HG02970 (cell line): ENCODE measurements around the gene TRPM2.

ENCODE experiments used
- ATAC-seq: cut with Tn5 transposase; IDR thresholded peaks from one replicate; pipeline ENCODE4 v1.9.1; 2021; ENCODE audit warnings: mild to moderate bottlenecking, moderate library complexity, moderate number of reproducible peaks; ENCODE audit not compliant: unreplicated experiment, low FRiP score

Gene TRPM2

GRCh38 chr21:44353191-44353970, at the start of gene TRPM2:
Gene TRPM2, plus strand, starts transcription at chr21:44353621. Its CDS starts 80 bp downstream, at chr21:44353701.
- ATAC-seq: no peak

- ATAC-seq: no peak
These were observed 49.3 kb upstream of the TRPM2 start for GRCh38 chr21:44304011-44304616.

GRCh38 chr21:44304877-44305293, 48.5 kb upstream of the TRPM2 start:
- ATAC-seq: no peak

GRCh38 chr21:44305691-44306090, 47.7 kb upstream of the TRPM2 start:
- no peak for ATAC-seq

GRCh38 chr21:44306936-44307704, 46.3 kb upstream of the TRPM2 start:
- ATAC-seq: no peak

GRCh38 chr21:44310628-44311507, 42.6 kb upstream of the TRPM2 start:
- no peak for ATAC-seq

GRCh38 chr21:44312089-44312488, 41.3 kb upstream of the TRPM2 start:
- ATAC-seq: no peak

GRCh38 chr21:44312716-44313115, 40.7 kb upstream of the TRPM2 start:
- no peak for ATAC-seq

GRCh38 chr21:44313451-44313850, 40.0 kb upstream of the TRPM2 start:
- no peak for ATAC-seq

- no peak for ATAC-seq
These were observed 39.3 kb upstream of the TRPM2 start for GRCh38 chr21:44314128-44314527.

- ATAC-seq: no peak
These were observed 38.9 kb upstream of the TRPM2 start for GRCh38 chr21:44314561-44314960.

GRCh38 chr21:44315691-44316203, 37.7 kb upstream of the TRPM2 start:
- ATAC-seq: no peak

- ATAC-seq: no peak
These were observed 37.0 kb upstream of the TRPM2 start for GRCh38 chr21:44316277-44316900.

GRCh38 chr21:44317241-44317782, 36.1 kb upstream of the TRPM2 start:
- ATAC-seq: no peak

GRCh38 chr21:44317871-44318270, 35.5 kb upstream of the TRPM2 start:
- no peak for ATAC-seq

GRCh38 chr21:44318489-44319285, 34.7 kb upstream of the TRPM2 start:
- ATAC-seq: no peak

- no peak for ATAC-seq
These were observed 33.9 kb upstream of the TRPM2 start for GRCh38 chr21:44319407-44320065.

GRCh38 chr21:44320847-44321246, 32.6 kb upstream of the TRPM2 start:
- no peak for ATAC-seq
